Astrocyte (in vitro differentiated cells and primary cell): ENCODE results near the gene TTLL5. TPM values are rescaled to one million over a fixed set of nuclear protein-coding genes. Genes with fewer than 3 reads are reported as not detected.

ENCODE experiments used
- DNase-seq: peaks from one replicate; pipeline ENCODE4 v3.0.0-alpha.2; 2010; ENCODE audit warnings: low read depth
- FAIRE-seq: peaks from 2 replicates; lab custom pipeline; 2011; peaks lifted over from hg19 to GRCh38; lab: Jason Lieb, UNC
- H2AFZ ChIP-seq: 2 replicates; pipeline ENCODE4 v1.6.0; 2012; ENCODE audit warnings: low read depth, low read length, inconsistent platforms
- H3K27ac ChIP-seq: 2 replicates; pipeline ENCODE4 v1.5.1; 2011; ENCODE audit warnings: low read depth, low read length, inconsistent platforms
- H3K27me3 ChIP-seq: 2 replicates; pipeline ENCODE4 v1.6.0; 2011; ENCODE audit warnings: low read length, inconsistent platforms; ENCODE audit not compliant: insufficient read depth
- H3K36me3 ChIP-seq: 2 replicates; pipeline ENCODE4 v1.5.1; 2011; ENCODE audit warnings: low read length, inconsistent platforms; ENCODE audit not compliant: insufficient read depth
- H3K4me1 ChIP-seq: 2 replicates; pipeline ENCODE4 v1.5.1; 2011; ENCODE audit warnings: low read length, inconsistent platforms; ENCODE audit not compliant: insufficient read depth
- H3K4me2 ChIP-seq: 2 replicates; pipeline ENCODE4 v1.6.0; 2012; ENCODE audit warnings: low read length, inconsistent platforms
- H3K4me3 ChIP-seq: 2 replicates; pipeline ENCODE4 v1.5.1; 2011; ENCODE audit warnings: low read depth, mild to moderate bottlenecking, low read length, inconsistent platforms; ENCODE audit not compliant: insufficient read depth
- H3K79me2 ChIP-seq: 2 replicates; pipeline ENCODE4 v1.6.0; 2012; ENCODE audit warnings: mild to moderate bottlenecking, low read length, inconsistent platforms; ENCODE audit not compliant: insufficient read depth
- H3K9ac ChIP-seq: 2 replicates; pipeline ENCODE4 v1.6.0; 2012; ENCODE audit warnings: mild to moderate bottlenecking, low read length, inconsistent platforms
- H3K9me3 ChIP-seq: 2 replicates; pipeline ENCODE4 v1.5.1; 2012; ENCODE audit warnings: low read depth, mild to moderate bottlenecking, low read length, inconsistent platforms; ENCODE audit not compliant: insufficient read depth
- H4K20me1 ChIP-seq: 2 replicates; pipeline ENCODE4 v1.6.0; 2012; ENCODE audit warnings: low read length, inconsistent platforms; ENCODE audit not compliant: insufficient read depth
- H3K27ac Mint-ChIP-seq: one replicate; pipeline ENCODE4 v1.8.0; 2021; ENCODE audit warnings: mild to moderate bottlenecking, mixed read lengths; ENCODE audit not compliant: unreplicated experiment
- H3K27me3 Mint-ChIP-seq: one replicate; pipeline ENCODE4 v1.8.0; 2021; ENCODE audit warnings: low read depth, mixed read lengths; ENCODE audit not compliant: unreplicated experiment
- H3K36me3 Mint-ChIP-seq: one replicate; pipeline ENCODE4 v1.8.0; 2021; ENCODE audit warnings: low read depth, mixed read lengths; ENCODE audit not compliant: unreplicated experiment
- H3K4me1 Mint-ChIP-seq: one replicate; pipeline ENCODE4 v1.8.0; 2021; ENCODE audit warnings: low read depth, mixed read lengths; ENCODE audit not compliant: unreplicated experiment
- H3K4me3 Mint-ChIP-seq: one replicate; pipeline ENCODE4 v1.8.0; 2021; ENCODE audit warnings: mild to moderate bottlenecking, moderate library complexity, mixed read lengths; ENCODE audit not compliant: unreplicated experiment
- H3K9me3 Mint-ChIP-seq: one replicate; pipeline ENCODE4 v1.8.0; 2021; ENCODE audit warnings: mild to moderate bottlenecking, mixed read lengths; ENCODE audit not compliant: unreplicated experiment
- EZH2 ChIP-seq: IDR thresholded peaks from 2 replicates; pipeline ENCODE4 v1.6.1; 2012; ENCODE audit warnings: mild to moderate bottlenecking, low read length, inconsistent platforms; ENCODE audit not compliant: insufficient read depth
- total RNA-seq: library from RNA; stranded (reverse); gene quantifications from 2 replicates; pipeline ENCODE4 v1.2.1, GENCODE V29; 2021
- TF ChIP-seq, protein P1 (sequence below): IDR thresholded peaks from 2 replicates; pipeline ENCODE4 v1.5.1; 2011; ENCODE audit warnings: low read depth, mild to moderate bottlenecking, inconsistent platforms, low read length, moderate library complexity; ENCODE audit not compliant: insufficient read depth

Gene TTLL5
- total RNA-seq, 1 donor from 2014 or later, result 24.0 TPM

DNA sequence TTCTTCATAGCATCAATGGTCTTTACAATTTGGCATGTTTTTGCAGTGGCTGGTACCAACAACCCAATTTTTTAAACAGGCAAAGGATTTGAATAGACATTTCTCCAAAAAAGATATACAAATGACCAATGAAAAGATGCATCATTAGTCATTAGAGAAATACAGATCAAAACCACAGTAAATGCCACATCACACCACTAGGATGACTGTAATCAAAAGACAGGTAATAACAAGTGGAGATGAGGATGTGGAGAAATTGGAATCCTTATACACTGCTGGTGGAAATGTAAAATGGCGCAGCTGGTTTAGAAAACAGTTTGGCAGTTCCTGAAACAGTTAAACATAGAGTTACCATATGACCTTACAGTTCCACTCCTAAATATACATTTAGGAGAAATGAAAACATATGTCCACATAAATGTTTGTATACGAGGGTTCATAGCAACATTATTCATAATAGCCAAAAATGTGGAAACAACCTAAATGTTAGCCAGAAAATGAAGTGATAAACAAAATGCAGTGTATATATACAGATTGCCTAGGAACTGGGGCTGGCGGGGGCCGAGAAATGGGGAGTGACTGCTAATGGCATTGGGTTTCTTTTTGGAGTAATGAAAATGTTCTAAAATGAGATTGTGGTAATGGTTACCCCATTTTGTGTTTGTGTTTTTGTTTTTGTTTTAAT lies 265.5 kb downstream of the TTLL5 start:
- Mint-ChIP-seq H3K27me3 (no peaks in the 10 kb centered on the region), H3K27ac (no peak overlapping the region), H3K36me3 (peaks cover 7% of the 10 kb centered on the region), H3K9me3 (peaks cover 5% of the 10 kb centered on the region), H3K4me3 (no peak overlapping the region), H3K4me1 (peaks cover 4% of the 10 kb centered on the region)
- H3K4me1 ChIP-seq, result no peaks in the 10 kb centered on the region
- no peaks in the 10 kb centered on the region for H3K27me3 ChIP-seq
- H3K36me3 ChIP-seq, result no peaks in the 10 kb centered on the region
- no peak overlapping the region for H3K9ac ChIP-seq
- FAIRE-seq (no peak), DNase-seq (no peak)
- no peaks in the 10 kb centered on the region for H3K79me2 ChIP-seq
- no peak overlapping the region for H3K27ac ChIP-seq
- TF ChIP-seq EZH2, result no peak
- TF ChIP-seq, protein P1, sequence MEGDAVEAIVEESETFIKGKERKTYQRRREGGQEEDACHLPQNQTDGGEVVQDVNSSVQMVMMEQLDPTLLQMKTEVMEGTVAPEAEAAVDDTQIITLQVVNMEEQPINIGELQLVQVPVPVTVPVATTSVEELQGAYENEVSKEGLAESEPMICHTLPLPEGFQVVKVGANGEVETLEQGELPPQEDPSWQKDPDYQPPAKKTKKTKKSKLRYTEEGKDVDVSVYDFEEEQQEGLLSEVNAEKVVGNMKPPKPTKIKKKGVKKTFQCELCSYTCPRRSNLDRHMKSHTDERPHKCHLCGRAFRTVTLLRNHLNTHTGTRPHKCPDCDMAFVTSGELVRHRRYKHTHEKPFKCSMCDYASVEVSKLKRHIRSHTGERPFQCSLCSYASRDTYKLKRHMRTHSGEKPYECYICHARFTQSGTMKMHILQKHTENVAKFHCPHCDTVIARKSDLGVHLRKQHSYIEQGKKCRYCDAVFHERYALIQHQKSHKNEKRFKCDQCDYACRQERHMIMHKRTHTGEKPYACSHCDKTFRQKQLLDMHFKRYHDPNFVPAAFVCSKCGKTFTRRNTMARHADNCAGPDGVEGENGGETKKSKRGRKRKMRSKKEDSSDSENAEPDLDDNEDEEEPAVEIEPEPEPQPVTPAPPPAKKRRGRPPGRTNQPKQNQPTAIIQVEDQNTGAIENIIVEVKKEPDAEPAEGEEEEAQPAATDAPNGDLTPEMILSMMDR, result no peak
- no peak overlapping the region for H2AFZ ChIP-seq
- H4K20me1 ChIP-seq, result no peaks in the 10 kb centered on the region
- no peak overlapping the region for H3K4me2 ChIP-seq
- H3K9me3 ChIP-seq, result no peaks in the 10 kb centered on the region
- H3K4me3 ChIP-seq, result no peak overlapping the region

DNA sequence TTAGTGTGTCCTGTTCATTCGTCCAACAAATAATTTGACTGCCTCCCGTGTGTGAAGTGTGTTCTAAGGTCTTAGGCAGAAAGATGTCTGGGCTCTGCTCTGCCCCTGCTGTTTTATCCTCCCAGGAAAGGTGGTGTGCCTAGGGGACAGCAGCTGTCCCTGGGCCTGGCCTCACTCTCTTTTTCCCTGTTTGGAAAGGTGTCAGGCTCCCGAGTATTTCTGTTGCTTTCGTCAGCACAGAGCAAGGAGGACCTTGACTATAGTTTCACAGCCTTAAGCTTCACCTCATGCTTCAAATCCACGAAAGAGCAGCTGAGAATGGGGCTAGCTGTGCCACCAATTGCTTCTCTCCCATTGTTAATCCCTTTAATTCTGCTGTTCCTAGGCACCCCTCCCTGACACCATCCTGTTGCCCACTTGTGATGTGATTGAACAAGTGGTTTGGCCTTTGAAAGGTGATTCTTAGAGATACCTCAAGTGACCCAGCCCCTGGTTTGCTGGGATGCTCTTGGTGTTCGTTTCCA lies 266.6 kb downstream of the TTLL5 start:
- H3K4me3 Mint-ChIP-seq, result no peak overlapping the region
- no peak overlapping the region for H3K27ac Mint-ChIP-seq
- Histone ChIP-seq H2AFZ (no peak overlapping the region), H3K36me3 (no peaks in the 10 kb centered on the region), H3K4me1 (no peaks in the 10 kb centered on the region), H3K4me2 (no peak overlapping the region), H3K27me3 (no peaks in the 10 kb centered on the region), H3K79me2 (no peaks in the 10 kb centered on the region), H3K27ac (no peak overlapping the region), H3K4me3 (no peak overlapping the region), H3K9ac (no peak overlapping the region), H4K20me1 (no peaks in the 10 kb centered on the region), H3K9me3 (no peaks in the 10 kb centered on the region)
- no peak for DNase-seq
- peaks cover 4% of the 10 kb centered on the region for H3K4me1 Mint-ChIP-seq
- no peaks in the 10 kb centered on the region for H3K27me3 Mint-ChIP-seq
- peaks cover 4% of the 10 kb centered on the region for H3K36me3 Mint-ChIP-seq
- H3K9me3 Mint-ChIP-seq, result peaks cover 5% of the 10 kb centered on the region
- TF ChIP-seq EZH2, result no peak
- TF ChIP-seq, protein P1, result no peak
- no peak for FAIRE-seq

DNA sequence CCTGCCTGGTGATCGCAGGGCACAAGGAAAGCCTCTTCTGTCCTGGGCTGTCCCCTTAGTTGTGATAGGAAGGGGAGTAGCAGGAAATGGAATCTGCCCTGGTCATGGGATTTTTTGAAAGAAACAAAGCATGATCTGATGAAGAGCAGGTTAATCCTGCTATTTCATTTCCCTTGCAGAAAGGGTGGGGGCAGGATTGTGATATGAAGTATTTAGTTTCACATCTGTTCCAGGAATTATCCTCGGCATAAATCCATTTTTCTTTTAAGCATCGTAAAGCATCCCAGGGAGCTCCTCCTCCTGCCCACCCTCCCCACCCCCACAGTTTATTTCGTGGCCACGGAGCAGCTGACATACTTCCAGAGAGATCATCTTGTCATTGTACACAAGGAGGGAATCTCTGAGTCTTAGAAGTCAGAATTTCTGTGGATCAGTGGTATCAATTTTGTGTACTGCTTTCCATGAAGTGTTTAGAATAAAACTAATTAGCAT lies 267.7 kb downstream of the TTLL5 start:
- no peaks in the 10 kb centered on the region for H3K36me3 ChIP-seq
- H3K4me2 ChIP-seq, result no peak overlapping the region
- no peak overlapping the region for H2AFZ ChIP-seq
- peak overlapping the region; percentile 27 for H3K9ac ChIP-seq
- H3K9me3 Mint-ChIP-seq, result peaks cover 5% of the 10 kb centered on the region
- no peaks in the 10 kb centered on the region for H3K4me1 ChIP-seq
- no peak overlapping the region for H3K4me3 Mint-ChIP-seq
- H3K36me3 Mint-ChIP-seq, result peaks cover 7% of the 10 kb centered on the region
- no peaks in the 10 kb centered on the region for H3K27me3 Mint-ChIP-seq
- no peaks in the 10 kb centered on the region for H4K20me1 ChIP-seq
- H3K27ac ChIP-seq, result no peak overlapping the region
- H3K27me3 ChIP-seq, result no peaks in the 10 kb centered on the region
- no peaks in the 10 kb centered on the region for H3K9me3 ChIP-seq
- H3K4me3 ChIP-seq, result no peak overlapping the region
- TF ChIP-seq, protein P1, result no peak
- no peak for TF ChIP-seq EZH2
- peaks cover 4% of the 10 kb centered on the region for H3K4me1 Mint-ChIP-seq
- no peaks in the 10 kb centered on the region for H3K79me2 ChIP-seq
- no peak for FAIRE-seq
- no peak overlapping the region for H3K27ac Mint-ChIP-seq
- no peak for DNase-seq
